ENCODE measurements around the gene GRID2. TPM values are rescaled to one million over a fixed set of nuclear protein-coding genes. Genes with fewer than 3 reads are reported as not detected.

Gene GRID2
- total and polyA plus RNA-seq, 2 of the 4 experiments (the other 2 are of a cell fraction) = under 0.01 TPM; not detected in 1

GRCh38 chr4:93515208-93515607 is 1211.4 kb downstream of the GRID2 start:
- Histone ChIP-seq H3K14ac (replicated peaks; ENCODE audit: low read depth, low read length) (no peak overlapping the region), H3K36me3 (ENCODE audit: control insufficient read depth, insufficient read depth, low read length) (no peaks in the 10 kb centered on the region), H3K4me2 (ENCODE audit: low read depth, low read length) (no peak overlapping the region), H3K4ac (ENCODE audit: low read depth, low read length) (no peak overlapping the region), H2BK20ac (ENCODE audit: low read depth, low read length) (no peak overlapping the region), H2BK5ac (ENCODE audit: low read depth, low read length, poor library complexity, severe bottlenecking) (no peak overlapping the region), H2AK5ac (ENCODE audit: low read depth, low read length) (no peak overlapping the region), H2AK9ac (replicated peaks; ENCODE audit: low read depth, low read length, poor library complexity) (no peak overlapping the region), H3K4me3 (ENCODE audit: insufficient read depth, low read depth, low read length) (no peak overlapping the region), H4K8ac (ENCODE audit: low read depth in 2 of 2, low read length in 2 of 2) (no peak overlapping the region), H3K79me1 (ENCODE audit: low read depth in 1 of 2, low read length in 2 of 2) (no peaks in the 10 kb centered on the region), H2BK120ac (ENCODE audit: low read depth, low read length) (no peak overlapping the region), H3K27ac (ENCODE audit: insufficient read depth, low read length) (no peak overlapping the region), H3K56ac (ENCODE audit: extremely low read depth, insufficient read depth, low read length) (no peak overlapping the region), H4K5ac (ENCODE audit: low read depth, low read length) (no peak overlapping the region), H4K91ac (ENCODE audit: insufficient read depth, low read depth, low read length) (no peak overlapping the region), H3K9ac (ENCODE audit: low read depth, low read length) (no peak overlapping the region), H4K20me1 (ENCODE audit: insufficient read depth, low read length) (no peaks in the 10 kb centered on the region), H2AFZ (replicated peaks; ENCODE audit: low read length, poor library complexity) (no peak overlapping the region), H3K9me1 (ENCODE audit: insufficient read depth, low read length) (no peaks in the 10 kb centered on the region), H3K4me1 (ENCODE audit: control insufficient read depth, insufficient read depth, low read length) (no peaks in the 10 kb centered on the region), H3K27me3 (ENCODE audit: control insufficient read depth, insufficient read depth, low read length) (no peaks in the 10 kb centered on the region), H3K23ac (ENCODE audit: low read depth, low read length) (no peak overlapping the region), H2BK15ac (ENCODE audit: low read depth, low read length) (no peak overlapping the region), H3K9me3 (ENCODE audit: control insufficient read depth, insufficient read depth, low read length) (no peaks in the 10 kb centered on the region), H3K18ac (ENCODE audit: low read depth, low read length) (no peak overlapping the region)
- TF ChIP-seq POLR2A (IDR thresholded peaks at IDR 0.05; ENCODE audit: low read depth, low read length) (no peak), RAD21 (IDR thresholded peaks at IDR 0.05; ENCODE audit: low read length) (no peak), NFE2L2 (IDR thresholded peaks at IDR 0.05; ENCODE audit: low read depth, low read length) (no peak), CEBPB (IDR thresholded peaks at IDR 0.05; ENCODE audit: low read depth, low read length) (no peak), RCOR1 (IDR thresholded peaks at IDR 0.05; ENCODE audit: insufficient replicate concordance, low read length) (no peak), SMC3 (IDR thresholded peaks at IDR 0.05; ENCODE audit: low read depth, low read length) (no peak), RFX5 (IDR thresholded peaks at IDR 0.05; ENCODE audit: low read depth, low read length) (no peak), MAZ (IDR thresholded peaks at IDR 0.05; ENCODE audit: borderline replicate concordance, low read depth, low read length) (no peak), FOS (IDR thresholded peaks at IDR 0.05; ENCODE audit: low read depth, low read length) (no peak)
- TF ChIP-seq, protein P1, sequence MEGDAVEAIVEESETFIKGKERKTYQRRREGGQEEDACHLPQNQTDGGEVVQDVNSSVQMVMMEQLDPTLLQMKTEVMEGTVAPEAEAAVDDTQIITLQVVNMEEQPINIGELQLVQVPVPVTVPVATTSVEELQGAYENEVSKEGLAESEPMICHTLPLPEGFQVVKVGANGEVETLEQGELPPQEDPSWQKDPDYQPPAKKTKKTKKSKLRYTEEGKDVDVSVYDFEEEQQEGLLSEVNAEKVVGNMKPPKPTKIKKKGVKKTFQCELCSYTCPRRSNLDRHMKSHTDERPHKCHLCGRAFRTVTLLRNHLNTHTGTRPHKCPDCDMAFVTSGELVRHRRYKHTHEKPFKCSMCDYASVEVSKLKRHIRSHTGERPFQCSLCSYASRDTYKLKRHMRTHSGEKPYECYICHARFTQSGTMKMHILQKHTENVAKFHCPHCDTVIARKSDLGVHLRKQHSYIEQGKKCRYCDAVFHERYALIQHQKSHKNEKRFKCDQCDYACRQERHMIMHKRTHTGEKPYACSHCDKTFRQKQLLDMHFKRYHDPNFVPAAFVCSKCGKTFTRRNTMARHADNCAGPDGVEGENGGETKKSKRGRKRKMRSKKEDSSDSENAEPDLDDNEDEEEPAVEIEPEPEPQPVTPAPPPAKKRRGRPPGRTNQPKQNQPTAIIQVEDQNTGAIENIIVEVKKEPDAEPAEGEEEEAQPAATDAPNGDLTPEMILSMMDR (conservative IDR thresholded peaks at IDR 0.05; ENCODE audit: low read depth, low read length) = no peak
- no TSS peak for BruUV-seq (replicated peaks)
- POLR2A ChIA-PET (ENCODE audit: unreplicated experiment) = no interaction called here
- in situ Hi-C loops (cut with MboI; ENCODE audit: low sequenced_read_pairs) = no loop called here
- DNase-seq (no peak), ATAC-seq (ENCODE audit: low read depth) (no peak)
- 100% methylated on average over 2 of the region's 7 CpGs; no CpG with 5 or more reads in 1 of the 2 experiments for WGBS, 2 experiments (ENCODE audit: extremely low coverage in 2 of 2, insufficient read length in 1 of 2)
- dilution Hi-C loops (cut with HindIII; ENCODE audit: low sequenced_read_pairs, unreplicated experiment) = no loop called here
- CTCF ChIA-PET = no interaction called here
- intact Hi-C loops (cut with micrococcal nuclease) = no loop called here
